Myocyte (in vitro differentiated cells): Measurements from ENCODE around the gene ATP2B2. TPM values are rescaled to one million over a fixed set of nuclear protein-coding genes. Genes with fewer than 3 reads are reported as not detected.

Experiments used
- DNase-seq: peaks from one replicate; pipeline ENCODE4 v3.0.0-alpha.2; 2012; ENCODE audit warnings: low read depth
- total RNA-seq: library from RNA; depleted of rRNA; stranded (reverse); fragments of >200 nt; gene quantifications from 2 replicates; pipeline ENCODE4 v1.2.3, GENCODE V29; 2014

The ATP2B2 gene
- total RNA-seq, 1 donor from 2014 or later, result 0.24 TPM

GRCh38 chr3:10450494-10451440 lies 54.6 kb downstream of the ATP2B2 start:
- no peak for DNase-seq

DNA sequence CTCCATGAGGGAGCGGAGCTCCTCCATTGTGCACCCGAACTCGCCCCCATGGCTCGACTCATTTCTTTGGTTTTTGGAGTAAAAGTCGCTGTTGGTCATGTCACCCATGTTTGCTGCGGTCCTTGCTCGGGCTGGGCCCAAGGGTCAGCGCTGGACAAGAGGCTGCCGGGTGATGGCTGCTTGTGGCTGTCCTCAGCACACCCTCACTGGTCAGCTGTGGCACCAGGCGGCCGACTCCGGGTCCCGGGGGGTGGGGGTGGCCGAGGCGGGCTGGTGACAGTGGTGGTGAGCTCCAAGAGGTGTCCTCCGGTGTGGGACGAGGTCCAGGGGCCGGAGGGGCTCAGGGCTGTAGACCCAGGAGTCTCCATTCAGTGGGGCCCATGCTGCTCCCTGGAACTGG lies 56.0 kb downstream of the ATP2B2 start:
- no peak for DNase-seq

- DNase-seq, result no peak
Observed at GRCh38 chr3:10448544-10448943, 56.8 kb downstream of the ATP2B2 start.

DNA sequence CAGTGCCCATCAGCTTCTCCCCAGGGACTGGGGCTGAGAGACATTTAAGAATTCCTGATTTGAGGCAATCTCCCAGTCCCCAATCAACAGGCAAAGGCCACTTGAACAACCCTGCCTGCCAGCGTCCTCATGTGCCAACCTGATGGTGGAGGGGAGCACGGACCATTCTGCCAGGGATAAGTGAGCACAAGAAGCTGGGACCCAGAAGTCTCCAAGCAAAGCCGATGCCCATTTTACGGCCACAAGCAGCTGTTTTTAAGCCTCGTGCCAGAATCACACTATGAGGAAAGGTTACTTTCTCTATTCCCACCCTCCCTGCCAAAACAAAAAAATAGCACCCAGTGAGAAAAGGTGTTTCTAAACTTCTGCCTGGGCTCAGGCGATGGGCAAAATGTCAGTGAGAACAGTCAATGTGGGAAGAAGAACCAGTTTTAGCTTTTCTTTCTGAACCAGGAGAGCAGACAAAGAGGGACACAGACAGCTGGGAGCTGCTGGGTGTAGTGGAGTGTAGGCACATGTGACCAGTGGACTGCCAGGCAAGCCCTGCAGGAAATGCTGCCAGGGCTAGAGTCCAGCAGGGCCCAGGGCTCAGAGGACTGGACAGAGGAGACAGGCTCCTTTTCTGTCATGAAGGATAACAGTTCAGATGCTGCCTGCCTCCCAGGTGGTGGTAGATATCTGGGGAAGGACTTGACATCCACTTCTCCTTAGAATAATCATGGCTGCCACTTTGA lies 57.7 kb downstream of the ATP2B2 start:
- DNase-seq, result peak; percentile 86

DNA sequence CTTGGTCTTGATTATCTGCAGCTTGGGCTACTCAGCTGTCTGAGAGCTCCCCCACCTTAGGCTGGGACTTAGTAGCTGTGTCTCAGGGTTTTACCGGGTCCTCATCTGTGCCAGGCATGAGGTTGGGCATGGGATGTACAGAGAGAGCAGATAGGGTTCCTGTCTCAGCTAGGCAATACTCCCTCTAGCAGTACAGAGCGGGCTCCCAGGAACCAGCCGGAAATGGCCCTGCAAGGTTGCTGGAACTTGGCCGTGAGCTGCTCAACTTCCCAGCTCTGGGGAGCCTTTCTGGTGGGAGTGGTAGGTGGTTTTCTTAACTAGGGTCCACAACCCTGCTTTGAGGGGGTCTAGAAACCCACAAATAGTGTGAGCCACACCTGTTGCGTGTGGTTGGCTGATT lies 58.3 kb downstream of the ATP2B2 start:
- peak; percentile 10 for DNase-seq

DNA sequence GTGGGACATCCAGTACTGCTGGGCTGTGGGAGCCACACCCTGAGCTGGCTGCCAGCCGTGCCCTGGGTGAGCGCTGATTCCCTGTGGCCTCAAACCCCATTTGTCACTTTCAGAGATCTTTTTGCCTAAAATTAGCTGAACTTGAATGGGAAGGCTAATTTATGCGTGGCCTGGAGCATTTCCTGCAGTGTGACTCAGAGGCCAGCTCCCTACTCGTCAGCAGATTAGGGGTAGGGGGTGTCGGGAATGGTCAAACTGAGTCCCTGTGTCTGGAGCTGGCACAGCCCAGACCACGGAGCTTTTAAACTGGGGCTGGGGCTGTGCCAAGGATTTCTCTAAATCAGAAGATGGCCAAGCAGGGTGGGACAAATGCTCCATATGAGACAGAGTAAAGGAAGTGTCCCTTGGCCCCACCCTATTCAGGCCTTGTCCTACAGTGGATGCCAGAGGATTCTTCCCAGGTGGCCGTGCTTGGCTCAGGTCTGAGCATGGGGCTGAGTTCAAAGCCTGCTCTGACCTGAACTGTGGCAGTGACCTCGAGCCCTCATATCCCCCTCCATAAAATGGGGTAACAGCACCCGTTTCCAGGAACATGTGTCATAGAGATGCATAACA lies 59.7 kb downstream of the ATP2B2 start:
- DNase-seq, result no peak

DNA sequence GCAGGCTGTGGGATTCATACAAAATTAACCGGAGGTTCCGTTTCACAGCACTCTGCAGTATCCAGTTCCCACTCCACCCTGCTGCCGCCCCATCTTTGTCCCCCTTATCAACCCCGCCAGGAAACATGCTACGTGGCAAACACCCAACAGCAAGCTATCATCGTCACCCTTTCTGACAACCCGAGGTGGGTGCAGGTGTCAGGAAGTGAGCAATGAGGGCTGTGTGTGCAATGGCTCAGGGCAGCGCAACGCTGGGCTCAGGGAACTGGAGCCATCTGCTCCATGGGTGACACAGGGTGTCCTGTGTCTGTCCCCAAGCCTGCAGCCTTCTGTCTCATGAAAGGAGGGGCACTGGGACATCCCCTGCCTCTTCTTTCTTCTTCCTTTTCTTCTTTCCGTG lies 60.9 kb downstream of the ATP2B2 start:
- DNase-seq, result no peak

DNA sequence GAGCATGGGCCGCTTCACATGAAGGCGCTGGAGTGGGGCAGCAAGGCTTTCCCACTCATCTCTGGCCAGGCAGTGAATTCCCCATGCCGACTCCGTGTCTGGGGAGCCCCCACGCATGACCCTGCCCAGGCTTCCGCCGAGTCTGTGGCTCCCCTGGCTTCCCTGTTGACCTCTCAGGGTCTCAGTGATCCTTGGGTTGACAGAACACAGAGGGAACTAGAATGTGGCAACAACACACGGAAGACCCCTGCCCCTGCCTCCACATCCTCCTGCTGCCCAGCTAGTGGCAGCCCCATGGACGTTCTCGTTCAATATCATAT lies 61.3 kb downstream of the ATP2B2 start:
- DNase-seq, result no peak

DNA sequence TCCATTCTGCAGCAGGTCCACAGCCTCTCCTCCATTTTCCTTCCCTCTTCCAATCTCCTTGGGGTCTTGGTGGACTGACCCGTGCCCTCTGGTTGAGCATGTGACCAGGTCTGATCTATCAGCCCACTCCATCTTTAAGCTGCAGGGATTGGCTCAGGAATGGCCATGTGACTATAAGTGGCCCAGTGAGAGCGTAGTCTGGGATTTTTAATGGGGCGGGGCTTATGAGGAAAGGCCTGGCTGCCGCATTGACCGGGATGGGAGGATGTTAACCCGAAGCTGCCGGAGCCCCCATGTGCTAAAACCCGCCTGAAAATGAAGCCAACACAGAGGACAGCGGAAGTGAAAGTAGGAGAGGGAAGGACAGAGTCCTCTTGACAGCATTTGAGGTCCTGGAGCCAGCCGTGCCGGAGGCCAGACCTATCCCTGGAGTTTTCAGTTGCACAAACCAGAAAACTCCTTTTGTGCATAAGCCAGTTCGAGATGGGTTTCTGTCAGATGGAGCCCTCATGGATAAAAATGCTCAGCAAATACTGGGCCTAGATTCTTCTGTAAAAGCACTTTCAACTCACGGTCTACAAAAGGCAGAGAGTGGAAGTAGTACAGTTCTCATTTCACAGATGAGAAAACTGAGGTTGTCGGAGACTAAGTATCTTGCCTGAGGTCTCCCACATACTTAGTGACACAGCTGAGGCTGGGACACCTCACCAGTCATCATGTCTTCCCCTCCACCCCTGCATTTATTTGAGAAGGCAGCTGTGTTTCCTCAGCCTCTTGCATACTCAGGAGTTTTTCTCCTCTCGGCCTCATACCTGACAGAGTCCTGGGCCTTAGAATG lies 61.9 kb downstream of the ATP2B2 start:
- no peak for DNase-seq

DNA sequence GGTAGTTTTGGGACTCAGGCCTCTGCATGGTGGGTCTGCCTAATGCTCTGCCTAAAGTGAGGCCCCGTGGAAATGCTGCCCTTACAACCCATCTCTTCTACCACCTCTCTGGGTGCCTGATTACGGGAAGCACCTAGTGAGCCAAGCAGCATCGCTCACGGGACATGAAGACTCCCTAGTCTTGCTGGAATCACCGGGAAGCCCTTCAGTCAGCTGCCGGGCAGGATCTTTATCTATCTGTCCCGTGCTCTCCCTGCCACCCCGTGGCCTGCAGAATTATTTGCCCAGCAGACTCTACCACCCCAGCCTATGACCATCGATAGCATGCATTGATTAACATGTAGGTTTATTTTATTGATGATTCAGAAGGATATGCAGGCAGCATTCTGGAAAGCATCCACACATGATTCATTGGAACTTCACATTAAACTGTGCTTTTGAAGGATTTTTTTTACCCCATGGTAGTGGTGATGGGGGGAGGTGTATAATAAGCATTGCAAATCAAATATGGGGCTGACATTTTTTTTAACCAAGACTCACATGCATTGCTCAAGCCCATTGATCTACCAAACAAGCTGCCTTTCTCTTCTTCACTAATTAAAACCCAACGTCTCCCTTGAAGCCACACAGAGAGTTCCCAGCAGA lies 63.1 kb downstream of the ATP2B2 start:
- no peak for DNase-seq

DNA sequence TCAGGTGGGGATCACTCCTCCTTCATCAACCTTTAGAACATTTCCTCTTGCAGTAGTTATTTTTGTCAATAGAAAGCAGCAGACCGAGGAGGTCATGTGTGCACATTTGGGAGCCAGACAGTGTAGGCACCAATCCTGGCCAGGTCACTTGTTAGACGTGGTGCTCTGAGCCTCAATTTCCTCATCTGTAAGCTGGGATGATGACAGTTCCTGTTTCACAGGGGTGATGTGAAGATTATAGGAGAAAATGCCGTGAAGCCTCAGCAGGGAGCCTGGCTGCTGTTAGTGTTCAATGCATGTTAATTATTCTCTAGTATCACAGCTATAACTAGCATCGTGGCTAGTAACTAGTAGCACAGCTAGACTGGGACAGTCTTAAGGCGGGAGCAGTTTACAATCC lies 64.7 kb downstream of the ATP2B2 start:
- DNase-seq, result no peak

DNA sequence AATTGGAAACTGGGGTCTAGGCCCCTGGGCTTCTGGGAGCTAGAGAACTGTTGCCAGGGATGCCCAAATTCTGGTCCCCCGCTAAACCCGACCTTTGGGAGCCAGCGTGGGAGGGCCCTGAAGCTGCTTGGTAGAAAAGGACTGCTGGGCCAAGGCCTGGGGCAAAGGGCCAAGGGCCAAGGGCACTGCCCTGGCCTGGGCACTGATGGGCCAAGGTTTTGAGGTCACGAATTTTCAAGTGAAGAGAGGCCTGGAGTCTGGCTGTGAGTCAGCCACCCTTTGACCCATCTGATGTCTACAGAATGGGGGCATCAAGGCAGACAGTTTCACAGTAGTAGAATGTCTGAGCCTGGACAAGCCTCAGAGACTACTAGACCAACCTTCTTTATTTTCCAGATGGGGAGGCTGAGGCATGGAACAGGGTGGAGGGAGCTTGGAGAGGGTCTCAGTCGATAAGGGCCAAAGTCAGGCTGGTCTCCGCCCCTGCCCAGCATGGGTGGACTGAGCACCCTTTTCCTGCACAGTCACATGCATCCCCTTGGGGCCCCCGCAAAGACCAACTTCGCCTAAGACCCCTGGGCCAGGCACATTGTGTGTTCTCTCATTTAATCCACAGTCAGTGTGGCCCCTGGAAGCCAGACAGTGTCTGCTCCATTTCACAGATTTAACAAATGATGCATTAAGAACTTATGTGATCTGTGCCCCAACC lies 66.3 kb downstream of the ATP2B2 start:
- no peak for DNase-seq

DNA sequence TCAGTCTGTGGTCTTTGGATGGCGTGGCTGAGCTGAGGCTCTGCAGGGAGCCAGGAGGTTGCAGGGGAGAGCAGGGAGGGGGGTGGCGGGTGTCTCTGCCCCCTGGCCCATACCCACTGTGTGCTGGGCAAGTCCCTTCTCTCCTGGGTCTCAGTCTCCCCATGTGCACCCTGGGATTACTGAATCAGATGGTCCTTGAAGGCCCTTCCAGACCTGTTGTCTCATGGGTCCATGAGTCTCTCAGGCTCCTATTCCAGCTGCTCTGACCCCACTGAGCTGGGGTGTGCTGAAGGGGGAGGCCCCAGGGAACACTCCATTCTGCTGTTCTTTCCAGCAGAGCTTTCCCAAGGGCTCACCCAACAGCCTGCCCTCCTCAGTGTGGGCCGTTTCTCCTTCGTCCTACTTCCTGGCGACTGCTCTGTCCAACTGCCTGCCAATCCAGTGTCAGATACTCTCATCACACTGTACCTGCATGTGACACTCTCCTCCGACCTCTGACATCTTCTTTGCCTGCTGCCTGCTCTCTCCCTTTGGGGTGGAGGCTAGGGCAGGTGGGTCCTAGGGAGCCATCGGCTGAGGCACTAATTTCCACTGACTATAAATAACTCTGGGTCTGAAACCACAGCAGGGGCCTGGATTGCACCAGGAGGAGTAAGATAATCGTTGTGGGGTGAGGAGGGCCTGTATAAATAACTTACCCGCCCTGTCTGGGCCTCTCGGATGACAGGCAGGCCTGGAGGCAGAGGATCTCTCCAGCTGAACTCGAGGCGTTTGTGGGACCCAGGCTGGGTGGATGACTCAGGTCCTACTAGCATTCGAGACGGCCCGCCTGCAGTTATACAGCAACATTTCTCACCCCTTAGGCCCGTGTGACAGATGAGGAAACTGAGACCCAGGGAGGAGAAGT lies 67.1 kb downstream of the ATP2B2 start:
- peak; percentile 97 for DNase-seq

GRCh38 chr3:10437272-10437994 lies 68.0 kb downstream of the ATP2B2 start:
- DNase-seq, result peak; percentile 59

DNA sequence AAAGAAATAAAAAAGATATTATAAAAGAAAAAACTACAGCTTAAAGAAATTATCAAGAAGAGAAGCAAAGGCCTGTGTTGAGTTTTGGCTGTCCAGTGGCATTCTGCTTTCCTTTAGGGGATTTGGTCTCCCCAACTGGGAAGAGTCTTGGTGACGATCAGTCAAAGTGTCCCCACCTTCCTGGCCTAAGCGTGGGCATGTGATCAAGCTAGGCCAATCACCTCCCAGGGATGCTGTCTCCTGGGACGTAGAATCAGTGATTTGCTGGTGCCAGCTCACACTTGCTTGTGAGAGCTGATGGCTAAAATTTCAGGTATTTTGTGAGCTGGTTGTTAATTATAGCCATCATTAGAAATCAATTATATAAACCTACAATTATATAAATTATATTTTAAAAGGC lies 69.5 kb downstream of the ATP2B2 start:
- DNase-seq, result no peak

DNA sequence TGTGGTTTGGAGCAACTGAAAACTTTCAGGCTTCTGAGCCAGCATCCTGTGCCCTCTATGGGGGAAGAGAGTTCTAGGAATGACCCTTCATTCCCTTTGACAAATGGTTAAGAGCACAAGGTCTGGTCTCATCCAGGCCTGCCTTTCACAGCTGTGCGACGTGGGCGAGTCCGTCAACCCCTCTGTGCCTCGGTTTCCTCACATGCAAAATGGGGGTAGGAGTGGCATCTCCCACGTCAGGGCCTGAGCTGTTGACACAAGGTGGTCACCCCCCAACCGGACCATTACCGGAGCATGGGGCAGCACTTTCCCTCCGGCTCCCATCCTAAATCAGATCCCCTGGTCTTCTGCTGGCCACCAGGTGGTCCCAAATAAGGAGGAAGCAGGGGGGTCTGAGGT lies 70.4 kb downstream of the ATP2B2 start:
- no peak for DNase-seq

GRCh38 chr3:10434144-10434937 lies 71.0 kb downstream of the ATP2B2 start:
- DNase-seq, result no peak

- no peak for DNase-seq
Observed at GRCh38 chr3:10432931-10433330, 72.5 kb downstream of the ATP2B2 start.
